Measurements from ENCODE around the gene TOP3B. TPM values are rescaled to one million over a fixed set of nuclear protein-coding genes. Genes with fewer than 3 reads are reported as not detected.
A peak's percentile ranks its signal among the peaks of the same experiment; 100 is the strongest.

TOP3B gene
- total RNA-seq, 2 experiments from 2014 or later = 82.6 to 98.7 TPM

DNA sequence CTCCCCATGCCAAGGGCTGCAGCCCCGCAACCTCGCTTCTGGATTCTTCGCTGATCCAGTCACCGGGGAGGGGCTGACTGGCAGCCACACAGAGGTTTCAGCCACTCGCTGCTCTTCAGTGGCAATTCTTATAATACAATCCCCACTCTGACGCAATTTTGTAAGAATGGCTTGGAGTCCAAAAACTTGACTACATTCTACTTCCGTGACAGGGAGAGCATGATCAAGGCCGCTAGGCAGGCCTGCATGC is 44.8 kb downstream of the TOP3B start:
- H3K9me2 ChIP-seq (ENCODE audit: insufficient read depth, low read length) = no peaks in the 10 kb centered on the region
- no peak overlapping the region for H3K27ac ChIP-seq (ENCODE audit: low read depth, low read length, poor library complexity, severe bottlenecking)
- no peaks in the 10 kb centered on the region for H4K20me1 ChIP-seq (ENCODE audit: insufficient read depth, low read length)
- BruUV-seq (replicated peaks) = no TSS peak
- DNase-seq (ENCODE audit: low spot score) = no peak
- H3K4me2 ChIP-seq (ENCODE audit: low read length) = peak overlapping the region; percentile 86
- TF ChIP-seq, protein P1, sequence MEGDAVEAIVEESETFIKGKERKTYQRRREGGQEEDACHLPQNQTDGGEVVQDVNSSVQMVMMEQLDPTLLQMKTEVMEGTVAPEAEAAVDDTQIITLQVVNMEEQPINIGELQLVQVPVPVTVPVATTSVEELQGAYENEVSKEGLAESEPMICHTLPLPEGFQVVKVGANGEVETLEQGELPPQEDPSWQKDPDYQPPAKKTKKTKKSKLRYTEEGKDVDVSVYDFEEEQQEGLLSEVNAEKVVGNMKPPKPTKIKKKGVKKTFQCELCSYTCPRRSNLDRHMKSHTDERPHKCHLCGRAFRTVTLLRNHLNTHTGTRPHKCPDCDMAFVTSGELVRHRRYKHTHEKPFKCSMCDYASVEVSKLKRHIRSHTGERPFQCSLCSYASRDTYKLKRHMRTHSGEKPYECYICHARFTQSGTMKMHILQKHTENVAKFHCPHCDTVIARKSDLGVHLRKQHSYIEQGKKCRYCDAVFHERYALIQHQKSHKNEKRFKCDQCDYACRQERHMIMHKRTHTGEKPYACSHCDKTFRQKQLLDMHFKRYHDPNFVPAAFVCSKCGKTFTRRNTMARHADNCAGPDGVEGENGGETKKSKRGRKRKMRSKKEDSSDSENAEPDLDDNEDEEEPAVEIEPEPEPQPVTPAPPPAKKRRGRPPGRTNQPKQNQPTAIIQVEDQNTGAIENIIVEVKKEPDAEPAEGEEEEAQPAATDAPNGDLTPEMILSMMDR (conservative IDR thresholded peaks at IDR 0.05; ENCODE audit: low read length) = no peak
- TF ChIP-seq EZH2phosphoT487 (IDR thresholded peaks at IDR 0.05; ENCODE audit: borderline replicate concordance, low read depth, low read length) = no peak
- intact Hi-C loops (cut with micrococcal nuclease; ENCODE audit: unreplicated experiment) = loop anchor here (1.0 to 5.0 kb wide), 4 partner anchors 15 to 224 kb away; partner anchors contain the start of genes PPM1F and YPEL1
- H3K4me3 ChIP-seq (ENCODE audit: low read depth, low read length, poor library complexity, severe bottlenecking) = no peak overlapping the region
- peaks cover 27% of the 10 kb centered on the region for H3K4me1 ChIP-seq (ENCODE audit: insufficient read depth, low read length, poor library complexity, severe bottlenecking)
- H3K36me3 ChIP-seq (ENCODE audit: insufficient read depth, low read length) = peaks cover 6% of the 10 kb centered on the region; the same call in 1 of the 2 replicates
- no peaks in the 10 kb centered on the region for H3K79me2 ChIP-seq (ENCODE audit: insufficient read depth, low read depth, low read length)
- H3K9me3 ChIP-seq (ENCODE audit: low read length) = no peaks in the 10 kb centered on the region
- ChIA-PET CTCF (ENCODE audit: unreplicated experiment) (no interaction called here), POLR2A (interaction anchor here (0.8 kb wide), 1 partner anchor 202 kb away, joined by 3 read pairs; no protein-coding TSS in a partner anchor)
- H2AFZ ChIP-seq (ENCODE audit: low read length) = peak overlapping the region; percentile 93; the same call in 1 of the 2 replicates

DNA sequence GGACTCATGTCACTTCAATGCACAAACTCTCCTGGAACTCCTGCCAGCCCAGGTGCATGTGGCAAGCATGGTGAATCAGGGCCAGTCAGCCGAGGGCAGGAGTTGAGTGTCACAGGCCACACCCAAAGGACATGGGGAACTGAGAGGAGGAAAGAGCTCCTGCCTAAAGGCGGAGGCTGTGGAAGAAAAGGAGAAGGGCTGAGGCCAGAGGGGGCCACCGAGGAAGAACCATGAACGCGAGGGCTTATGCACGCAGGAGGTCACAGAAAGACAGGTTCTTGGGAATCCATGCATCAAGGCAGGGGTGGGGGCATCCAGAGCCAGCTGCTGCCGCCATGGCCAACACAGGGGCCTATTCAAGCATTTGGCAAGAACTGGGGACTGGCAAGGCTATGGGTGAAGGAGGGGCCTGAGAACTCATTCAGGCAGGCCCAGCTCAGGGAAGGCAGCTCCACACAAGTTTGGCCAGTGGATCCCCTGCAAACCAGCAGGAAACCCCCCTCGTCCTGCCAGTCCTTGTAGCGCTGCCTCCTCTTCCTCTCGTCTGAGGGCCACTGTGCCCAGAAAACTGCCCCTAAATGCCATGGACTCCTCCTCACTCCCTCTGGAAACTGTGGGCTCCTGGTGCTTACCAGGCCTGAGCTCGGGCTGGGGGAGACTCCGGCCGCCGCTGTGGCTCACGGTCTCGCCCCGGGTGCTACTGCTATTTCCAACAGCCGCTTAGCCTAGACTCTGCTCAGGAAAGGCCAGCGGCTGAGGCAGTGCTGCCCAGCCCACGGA is 45.4 kb downstream of the TOP3B start:
- Histone ChIP-seq H3K27ac (ENCODE audit: low read depth, low read length, poor library complexity, severe bottlenecking) (no peak overlapping the region), H3K36me3 (ENCODE audit: insufficient read depth, low read length) (peaks cover 11% of the 10 kb centered on the region; the same call in 1 of the 2 replicates), H3K79me2 (ENCODE audit: insufficient read depth, low read depth, low read length) (no peaks in the 10 kb centered on the region), H3K9me3 (ENCODE audit: low read length) (no peaks in the 10 kb centered on the region), H2AFZ (ENCODE audit: low read length) (peak overlapping the region; percentile 93; the same call in 1 of the 2 replicates), H3K4me3 (ENCODE audit: low read depth, low read length, poor library complexity, severe bottlenecking) (no peak overlapping the region), H3K4me2 (ENCODE audit: low read length) (peak overlapping the region; percentile 86), H3K9me2 (ENCODE audit: insufficient read depth, low read length) (no peaks in the 10 kb centered on the region), H3K4me1 (ENCODE audit: insufficient read depth, low read length, poor library complexity, severe bottlenecking) (peaks cover 22% of the 10 kb centered on the region), H4K20me1 (ENCODE audit: insufficient read depth, low read length) (no peaks in the 10 kb centered on the region)
- intact Hi-C loops (cut with micrococcal nuclease; ENCODE audit: unreplicated experiment) = loop anchor here (5.0 kb wide), 2 partner anchors 155 to 200 kb away; partner anchors contain the start of gene YPEL1
- ChIA-PET POLR2A (interaction anchor here (0.8 kb wide), 1 partner anchor 201 kb away, joined by 3 read pairs; no protein-coding TSS in a partner anchor), CTCF (ENCODE audit: unreplicated experiment) (no interaction called here)
- DNase-seq (ENCODE audit: low spot score) = no peak
- no TSS peak for BruUV-seq (replicated peaks)
- TF ChIP-seq EZH2phosphoT487 (IDR thresholded peaks at IDR 0.05; ENCODE audit: borderline replicate concordance, low read depth, low read length) = no peak
- TF ChIP-seq, protein P1 (conservative IDR thresholded peaks at IDR 0.05; ENCODE audit: low read length) = no peak
